K562 (cell line): ENCODE results near the gene SHB. TPM values are rescaled to one million over a fixed set of nuclear protein-coding genes. Genes with fewer than 3 reads are reported as not detected.

ENCODE experiments used
- ATAC-seq: fragments of 200-7000 bp; cut with Tn5 transposase; 3 replicates; pipeline ENCODE4 v1.9.1; 2020; ENCODE audit warnings: moderate library complexity
- BruUV-seq: library from RNA; stranded (reverse); fragments of 400-500 nt; replicated peaks from 2 replicates; lab custom pipeline; 2021; lab: Mats Ljungman, UMichigan
- CTCF ChIA-PET: fragments of 300-600 bp; formaldehyde crosslinking; extraction: SDS; loops from one replicate; lab custom pipeline; 2021; ENCODE audit warnings: low intra/inter-chr PET ratio; lab: Yijun Ruan, JAX
- POLR2A ChIA-PET: fragments of 300-600, 350-650 bp; sonication (Branson Sonifier 250); formaldehyde crosslinking; extraction: SDS; loops from one replicate; lab custom pipeline; 2021; ENCODE audit warnings: antibody characterized with exemption, inconsistent platforms; lab: Yijun Ruan, JAX
- DNase-seq, 4 experiments: peaks; one replicate each; pipeline versions ENCODE4 v3.0.0 to v3.0.0-alpha.2; 2011 to 2018; ENCODE audit warnings: low spot score in 3 of 4, mixed read lengths in 3 of 4; ENCODE audit errors: extremely low read depth in 1 of 4
- FAIRE-seq: peaks from 2 replicates; lab custom pipeline; 2011; peaks lifted over from hg19 to GRCh38; lab: Jason Lieb, UNC
- H2AFZ ChIP-seq: 2 replicates; pipeline ENCODE4 v1.6.0; 2011; ENCODE audit warnings: low read depth, low read length, control low read depth, inconsistent platforms
- H3K27ac ChIP-seq: fragments of 200-600 bp; 3 replicates; pipeline ENCODE4 v1.8.0; 2011; ENCODE audit warnings: low read depth, mild to moderate bottlenecking, control low read depth, inconsistent platforms, low read length, moderate library complexity, mixed read lengths; ENCODE audit errors: extremely low read depth
- H3K27me3 ChIP-seq, 2 experiments: fragments of 300-600 bp in 1 of 2; 2 replicates in 1 of 2; 3 replicates in 1 of 2; pipeline versions ENCODE4 v1.6.0 to v1.8.0; 2011; ENCODE audit warnings: inconsistent platforms in 2 of 2, low read length in 2 of 2, mild to moderate bottlenecking in 1 of 2, mixed read lengths in 1 of 2, moderate library complexity in 1 of 2; ENCODE audit not compliant: control insufficient read depth in 2 of 2, insufficient read depth in 2 of 2
- H3K36me3 ChIP-seq: fragments of 300-600 bp; 3 replicates; pipeline ENCODE4 v1.8.0; 2011; ENCODE audit warnings: mild to moderate bottlenecking, low read length, inconsistent platforms; ENCODE audit not compliant: control insufficient read depth, insufficient read depth
- H3K4me1 ChIP-seq, 2 experiments: fragments of 200-600 bp in 1 of 2; replicated peaks in 1 of 2; 2 replicates in 1 of 2; 3 replicates in 1 of 2; pipeline versions ENCODE4 v1.5.1 to v1.8.0; 2011; ENCODE audit warnings: inconsistent platforms in 2 of 2, low read length in 2 of 2, mild to moderate bottlenecking in 1 of 2, mixed read lengths in 1 of 2, moderate library complexity in 1 of 2; ENCODE audit not compliant: control insufficient read depth in 2 of 2, insufficient read depth in 2 of 2
- H3K4me2 ChIP-seq: 2 replicates; pipeline ENCODE4 v1.6.1; 2011; ENCODE audit warnings: low read length, control low read depth, inconsistent platforms, mixed read lengths; ENCODE audit not compliant: insufficient read depth
- H3K4me3 ChIP-seq: fragments of 200-600 bp; sonication (generic), shearing (Covaris generic); 2 replicates; pipeline ENCODE4 v1.5.1; 2016; ENCODE audit warnings: control low read depth, inconsistent platforms
- H3K79me2 ChIP-seq: fragments of 200-600 bp; 3 replicates; pipeline ENCODE4 v1.8.0; 2011; ENCODE audit warnings: low read length, inconsistent platforms; ENCODE audit not compliant: control insufficient read depth, insufficient read depth
- H3K9ac ChIP-seq, 2 experiments: 2 replicates each; pipeline versions ENCODE4 v1.6.0 to v1.6.1; 2011; ENCODE audit warnings: low read depth in 2 of 2, low read length in 2 of 2, control low read depth in 1 of 2, inconsistent platforms in 1 of 2, mild to moderate bottlenecking in 1 of 2, mixed read lengths in 1 of 2; ENCODE audit not compliant: insufficient read depth in 1 of 2
- H3K9me1 ChIP-seq: one replicate; pipeline ENCODE4 v1.6.0; 2011; ENCODE audit warnings: inconsistent platforms, mild to moderate bottlenecking, low read length, moderate library complexity; ENCODE audit not compliant: control insufficient read depth, insufficient read depth
- H3K9me3 ChIP-seq: replicated peaks from 2 replicates; pipeline ENCODE4 v1.5.1; 2011; ENCODE audit warnings: low read depth, low read length, inconsistent platforms; ENCODE audit not compliant: control insufficient read depth, insufficient read depth
- H4K20me1 ChIP-seq: replicated peaks from 2 replicates; pipeline ENCODE4 v1.6.1; 2011; ENCODE audit warnings: low read length, inconsistent platforms, mixed read lengths; ENCODE audit not compliant: control insufficient read depth, insufficient read depth
- ADNP ChIP-seq: fragments of 200-800 bp; sonication (Bioruptor generic); IDR thresholded peaks from 2 replicates; pipeline ENCODE4 v1.6.1; 2016; ENCODE audit warnings: missing genetic modification characterization, missing compliant biosample characterization
- CEBPB ChIP-seq: fragments of 450-650 bp; IDR thresholded peaks from 2 replicates; pipeline ENCODE4 v1.6.1; 2016; ENCODE audit warnings: missing genetic modification characterization, missing compliant biosample characterization
- LARP7 ChIP-seq: fragments of 450-650 bp; IDR thresholded peaks from 2 replicates; pipeline ENCODE4 v1.6.1; 2016
- NFE2L1 ChIP-seq: fragments of 450-650 bp; IDR thresholded peaks from 2 replicates; pipeline ENCODE4 v1.6.1; 2016; ENCODE audit warnings: missing genetic modification characterization, low read depth, mild to moderate bottlenecking, missing compliant biosample characterization, moderate library complexity, borderline replicate concordance
- PHF8 ChIP-seq: fragments of 200-600 bp; sonication (generic); IDR thresholded peaks from 2 replicates; pipeline ENCODE4 v1.6.1; 2012; ENCODE audit warnings: mixed run types, mild to moderate bottlenecking, inconsistent platforms, low read length, moderate library complexity, borderline replicate concordance
- WGBS: fragments of 100-300 bp; shearing (Covaris generic); methylation state at CpG from one replicate; pipeline ENCODE4 v1.1.6; 2016; ENCODE audit warnings: low coverage, mixed read lengths; ENCODE audit not compliant: insufficient coverage; ENCODE audit errors: missing lambda C conversion rate; 5-methylcytosine and 5-hydroxymethylcytosine counted together
- in situ Hi-C: fragments of 300-500 bp; cut with MboI; formaldehyde crosslinking; loops from 4 replicates; pipeline ENCODE4 v1.15.0; 2018; ENCODE audit warnings: inconsistent platforms, mixed read lengths
- intact Hi-C: fragments of 100-400 bp; cut with micrococcal nuclease; formaldehyde crosslinking; loops from 2 replicates; pipeline ENCODE4 v1.14.2; 2022
- polyA plus RNA-seq, 8 experiments: library from polyadenylated mRNA; depleted of rRNA in 4 of 8; stranded (reverse) in 5 of 8; unstranded in 3 of 8; fragments of >200 nt; fragmentation: Nextera tagmentation in 2 of 8; fragmentation: Illumina TruSeq in 1 of 8; extraction: Ambion mirVana in 2 of 8; extraction: Trizol in 1 of 8; gene quantifications; 2 replicates each; pipeline versions ENCODE4 v1.2.1 to v1.2.3, GENCODE V29; 2011 to 2014; ENCODE audit warnings: inconsistent platforms in 1 of 8, missing spikeins in 1 of 8
- total RNA-seq, 7 experiments: library from RNA; depleted of rRNA in 6 of 7; stranded (reverse); fragments of >200 nt in 6 of 7; fragmentation: Illumina TruSeq in 2 of 7; extraction: Trizol in 2 of 7; gene quantifications; 2 replicates each; pipeline versions ENCODE4 v1.2.1 to v1.2.3, GENCODE V29; 2011 to 2021; ENCODE audit warnings: low replicate concordance in 1 of 7
- TF ChIP-seq, protein P1 (sequence below): fragments of 200-800 bp; sonication (Bioruptor generic); IDR thresholded peaks from 2 replicates; pipeline ENCODE4 v1.6.1; 2017; ENCODE audit warnings: missing genetic modification characterization, missing compliant biosample characterization

SHB gene
- total and polyA plus RNA-seq, 9 of the 15 experiments (the other 6 are each of a cell fraction or from before 2014, with no cell fraction given), result 0.78 to 16.0 (median 5.3) TPM

DNA sequence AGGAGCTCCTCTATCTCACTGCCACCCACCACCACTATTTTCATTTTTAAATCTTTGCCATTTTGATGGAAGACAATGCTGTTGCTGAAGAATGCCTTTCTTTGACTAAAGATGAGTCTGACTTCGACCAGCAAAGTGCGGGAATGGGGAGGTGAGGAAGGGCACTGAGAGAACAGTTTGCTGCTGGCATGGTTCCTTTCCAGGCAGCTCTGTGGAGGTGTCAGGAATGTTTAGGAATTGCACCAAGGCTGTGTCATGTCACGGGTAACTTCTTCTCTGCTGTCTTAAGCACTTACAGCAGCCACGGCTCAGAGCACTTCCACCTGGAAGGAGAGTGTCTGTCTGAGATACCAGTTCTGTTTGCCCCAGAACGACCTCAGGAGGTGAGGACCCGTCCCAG, 41.4 kb upstream of the SHB start:
- in situ Hi-C loops, result no loop called here

DNA sequence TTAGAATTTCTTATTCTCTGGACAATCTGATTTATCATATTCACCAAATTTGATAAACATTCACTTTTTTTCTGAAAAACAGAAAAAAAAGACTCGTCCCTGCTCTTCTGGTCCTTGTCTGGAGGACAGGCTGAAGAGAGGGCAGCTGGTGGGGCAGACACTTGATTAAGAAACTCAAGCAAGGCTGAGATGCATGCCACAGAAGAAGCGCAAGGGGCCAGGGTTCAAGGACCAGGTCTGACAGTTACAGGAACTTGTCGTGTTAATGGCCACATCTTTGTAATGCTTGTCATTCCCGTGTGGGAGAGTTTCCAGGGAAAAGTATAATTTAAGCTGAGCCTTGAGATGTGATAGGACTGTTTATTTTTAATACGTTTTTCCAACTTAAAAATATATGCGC, 40.6 kb upstream of the SHB start:
- Histone ChIP-seq H3K27me3 (peaks cover 12 to 14% of the 10 kb centered on the region in 2 experiments; a peak in 4 of 5 replicates), H3K27ac (no peak overlapping the region), H3K9me1 (no peaks in the 10 kb centered on the region), H3K4me2 (no peak overlapping the region), H3K79me2 (no peaks in the 10 kb centered on the region), H3K36me3 (no peaks in the 10 kb centered on the region), H3K4me3 (no peak overlapping the region), H3K9ac (no peak overlapping the region), H4K20me1 (no peaks in the 10 kb centered on the region; the same call in 1 of the 2 replicates), H3K4me1 (peaks cover 9 to 13% of the 10 kb centered on the region in 2 experiments; a peak in 4 of 5 replicates), H2AFZ (no peak overlapping the region), H3K9me3 (no peaks in the 10 kb centered on the region)
- no peak for FAIRE-seq
- TF ChIP-seq ADNP (tag) (0 out of 2 replicates have a peak, but pooled peaks have one; percentile 33), CEBPB (no peak)
- intact Hi-C loops (no loop called here), in situ Hi-C loops (no loop called here)
- 10% methylated on average over 6 of the region's 6 CpGs for WGBS
- DNase-seq, result no peak
- BruUV-seq, result no TSS peak
- POLR2A ChIA-PET, result interaction anchor here (1.2 to 1.5 kb wide), 2 partner anchors 46 to 139 kb away, joined by 3 to 4 read pairs; no protein-coding TSS in a partner anchor
- CTCF ChIA-PET, result no interaction called here
- no peak for ATAC-seq

More for the DNA sequence above, 41.4 kb upstream of the SHB start:
- TF ChIP-seq NFE2L1 (tag) (no peak), PHF8 (no peak), LARP7 (no peak)
- TF ChIP-seq, protein P1, sequence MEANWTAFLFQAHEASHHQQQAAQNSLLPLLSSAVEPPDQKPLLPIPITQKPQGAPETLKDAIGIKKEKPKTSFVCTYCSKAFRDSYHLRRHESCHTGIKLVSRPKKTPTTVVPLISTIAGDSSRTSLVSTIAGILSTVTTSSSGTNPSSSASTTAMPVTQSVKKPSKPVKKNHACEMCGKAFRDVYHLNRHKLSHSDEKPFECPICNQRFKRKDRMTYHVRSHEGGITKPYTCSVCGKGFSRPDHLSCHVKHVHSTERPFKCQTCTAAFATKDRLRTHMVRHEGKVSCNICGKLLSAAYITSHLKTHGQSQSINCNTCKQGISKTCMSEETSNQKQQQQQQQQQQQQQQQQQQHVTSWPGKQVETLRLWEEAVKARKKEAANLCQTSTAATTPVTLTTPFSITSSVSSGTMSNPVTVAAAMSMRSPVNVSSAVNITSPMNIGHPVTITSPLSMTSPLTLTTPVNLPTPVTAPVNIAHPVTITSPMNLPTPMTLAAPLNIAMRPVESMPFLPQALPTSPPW (CRISPR knock-in tag), result no peak
- ChIA-PET POLR2A (interaction anchor here (1.1 kb wide), 1 partner anchor 11 kb away, joined by 5 read pairs; no protein-coding TSS in a partner anchor), CTCF (no interaction called here)
- H3K9ac ChIP-seq, result no peak overlapping the region
- peaks cover 14 to 20% of the 10 kb centered on the region in 2 experiments; a peak in 4 of 5 replicates for H3K27me3 ChIP-seq
- WGBS, result 0% methylated on average over 6 of the region's 6 CpGs
- H3K4me1 ChIP-seq, result peaks cover 9 to 13% of the 10 kb centered on the region in 2 experiments; a peak in 4 of 5 replicates
- ATAC-seq (no peak), DNase-seq (no peak), FAIRE-seq (no peak)
- no peak overlapping the region for H3K27ac ChIP-seq
- H3K4me3 ChIP-seq, result no peak overlapping the region
- BruUV-seq, result no TSS peak
- H3K9me1 ChIP-seq, result no peaks in the 10 kb centered on the region
- H3K9me3 ChIP-seq, result no peaks in the 10 kb centered on the region
- H3K36me3 ChIP-seq, result no peaks in the 10 kb centered on the region
- no peak overlapping the region for H2AFZ ChIP-seq
- no peaks in the 10 kb centered on the region; the same call in 1 of the 2 replicates for H4K20me1 ChIP-seq
- no peak overlapping the region for H3K4me2 ChIP-seq
- intact Hi-C loops, result no loop called here
- H3K79me2 ChIP-seq, result no peaks in the 10 kb centered on the region
